ENCODE data around the gene TRMT2A.

Gene TRMT2A

DNA sequence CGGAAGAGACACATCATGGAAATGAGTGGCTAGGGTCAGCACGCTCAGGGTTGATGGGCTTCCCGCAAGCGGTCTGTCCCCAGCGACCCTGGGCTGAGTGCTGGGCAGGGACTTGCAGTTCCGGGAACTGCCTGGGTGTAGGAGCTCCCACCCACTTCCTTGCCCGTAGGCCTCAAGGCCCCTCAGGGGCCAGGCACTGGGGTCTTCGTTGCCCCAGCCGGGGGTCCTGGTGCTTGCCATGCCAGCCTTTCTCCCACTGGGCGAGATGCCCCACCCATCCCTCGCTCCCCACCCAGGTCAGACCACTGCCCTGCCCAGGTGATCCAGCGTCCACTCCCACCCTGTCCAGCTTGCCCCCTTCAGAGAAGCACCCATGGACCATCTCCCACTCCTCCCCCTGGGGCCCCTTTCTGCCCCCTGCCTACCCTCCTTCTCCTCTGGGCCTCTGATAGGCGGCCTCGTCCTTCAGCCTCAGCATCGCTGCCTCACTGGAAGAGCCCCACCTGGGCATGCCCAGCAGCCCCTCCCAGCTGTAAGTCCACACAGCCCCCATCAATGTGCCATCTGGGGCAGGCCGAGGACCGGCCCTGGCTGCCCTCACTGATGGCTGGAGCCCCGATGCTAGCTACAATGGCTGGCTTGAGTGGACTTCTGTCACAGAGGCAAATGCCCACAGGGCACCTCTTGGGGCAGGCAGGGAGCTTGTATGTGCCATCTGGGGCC lies 54.8 kb downstream of the TRMT2A start:
- DNase-seq, result no peak
